Pancreas (tissue), 10 donors: ENCODE results near the gene UBASH3A. TPM values are rescaled to one million over a fixed set of nuclear protein-coding genes. Genes with fewer than 3 reads are reported as not detected.

Source experiments
- ATAC-seq, 4 donors: fragments of 200-7000 bp; cut with Tn5 transposase; one replicate each; pipeline versions ENCODE4 v1.8.0 to v1.9.1; 2020; ENCODE audit warnings: mild to moderate bottlenecking in 4 of 4, moderate library complexity in 4 of 4
- DNase-seq, 6 donors: peaks; one replicate each; pipeline ENCODE4 v3.0.0-alpha.2; 2020
- FAIRE-seq: peaks from 2 replicates; lab custom pipeline; 2012; peaks lifted over from hg19 to GRCh38; lab: Jason Lieb, UNC
- H3K27ac ChIP-seq, 4 donors: fragments of 200-600 bp; sonication (generic); 1 replicate in 3 of 4; 2 replicates in 1 of 4; pipeline versions ENCODE4 v1.5.0 to v1.8.0; 2020
- H3K27me3 ChIP-seq, 4 donors: fragments of 200-600 bp; one replicate each; pipeline ENCODE4 v1.8.0; 2021
- H3K36me3 ChIP-seq, 3 donors: fragments of 200-600 bp; sonication (generic) in 1 of 3; one replicate each; pipeline versions ENCODE4 v1.5.0 to v1.8.0; 2020 to 2021
- H3K4me1 ChIP-seq, 3 donors: fragments of 200-600 bp; one replicate each; pipeline ENCODE4 v1.8.0; 2021
- H3K4me3 ChIP-seq, 4 donors: fragments of 200-600 bp; sonication (generic) in 2 of 4; one replicate each; pipeline versions ENCODE4 v1.5.0 to v1.8.0; 2020 to 2021
- H3K9me3 ChIP-seq, 4 donors: fragments of 200-600 bp; one replicate each; pipeline ENCODE4 v1.8.0; 2021
- WGBS, 2 donors: extraction: QIAGEN DNeasy Blood & Tissue Kit; methylation state at CpG; one replicate each; pipeline ENCODE4 v1.1.7; 2013; 5-methylcytosine and 5-hydroxymethylcytosine counted together
- intact Hi-C, 3 donors: fragments of 100-400 bp; cut with DNase I; formaldehyde crosslinking; loops; one replicate each; pipeline versions ENCODE4 v1.11.1 to v1.14.2; 2022
- polyA plus RNA-seq, 2 donors: library from polyadenylated mRNA; stranded (reverse); fragments of 200-250 nt; gene quantifications; one replicate each; pipeline ENCODE4 v1.2.3, GENCODE V29; 2013
- total RNA-seq, 6 donors: library from RNA; stranded (reverse); fragmentation: NEBNext Ultra II Directional in 4 of 6; extraction: Animal tissue kit (Norgen Biotek cat#: 25700) in 4 of 6; gene quantifications; one replicate each; pipeline versions ENCODE4 v1.2.1 to v1.2.4, GENCODE V29; 2021 to 2023
- TF ChIP-seq, protein P1 (sequence below), 4 donors: fragments of 200-600 bp; sonication (generic) in 3 of 4; IDR thresholded peaks; one replicate each; pipeline versions ENCODE4 v1.5.0 to v1.8.0; 2021; ENCODE audit warnings: antibody characterized with exemption in 4 of 4
- donor health status: healthy with polysubstance abuse.
- donor health status: DM: no; HTN: no; CAD: no; lungs with moderate emphysema.
- donor health status: DM: no; HTN: no; CAD: no.
- donor health status: control.
- donor health status: control.
- donor health status: Bipolar disorder and iron deficiency.
- donor health status: DM: yes; HTN: yes; CAD: no.
- donor health status: DM: no; HTN: no; CAD: no.
- donor health status: DM: no; HTN: no; CAD: no.
- donor health status: DM: yes; HTN: yes; CAD: no.

The UBASH3A gene
- total and polyA plus RNA-seq, 8 donors: 0.15 to 0.40 (median 0.32) TPM; not detected in 1

DNA sequence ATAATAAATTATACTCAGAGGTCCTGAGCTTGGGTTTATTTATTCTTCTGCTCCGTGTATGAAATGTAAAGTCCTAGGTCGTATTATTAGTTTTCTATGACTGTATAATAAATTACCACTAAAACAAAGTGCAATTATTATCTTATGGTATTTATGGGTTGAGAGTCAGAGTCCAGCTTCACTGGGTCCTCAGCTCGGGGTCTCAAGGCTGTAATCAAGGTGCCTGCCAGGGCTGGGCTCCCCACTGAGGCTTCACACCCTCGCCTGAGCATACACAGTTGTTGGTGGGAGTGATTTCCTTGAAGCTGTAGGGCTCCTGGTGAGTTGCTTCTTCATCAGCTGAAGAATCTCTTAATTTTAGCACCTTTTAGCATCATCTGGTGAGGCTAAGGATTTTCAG, 15.2 kb downstream of the UBASH3A start:
- DNase-seq (no peak), FAIRE-seq (no peak), ATAC-seq (no peak)
- H3K9me3 ChIP-seq: no peaks in the 10 kb centered on the region
- no peaks in the 10 kb centered on the region for H3K36me3 ChIP-seq
- intact Hi-C loops: no loop called here
- no peaks in the 10 kb centered on the region for H3K4me1 ChIP-seq
- WGBS, 2 donors: 51 to 60% methylated on average over 4 of the region's 4 CpGs
- no peaks in the 10 kb centered on the region for H3K27me3 ChIP-seq
- H3K27ac ChIP-seq: no peak overlapping the region
- H3K4me3 ChIP-seq: no peak overlapping the region
- TF ChIP-seq, protein P1, sequence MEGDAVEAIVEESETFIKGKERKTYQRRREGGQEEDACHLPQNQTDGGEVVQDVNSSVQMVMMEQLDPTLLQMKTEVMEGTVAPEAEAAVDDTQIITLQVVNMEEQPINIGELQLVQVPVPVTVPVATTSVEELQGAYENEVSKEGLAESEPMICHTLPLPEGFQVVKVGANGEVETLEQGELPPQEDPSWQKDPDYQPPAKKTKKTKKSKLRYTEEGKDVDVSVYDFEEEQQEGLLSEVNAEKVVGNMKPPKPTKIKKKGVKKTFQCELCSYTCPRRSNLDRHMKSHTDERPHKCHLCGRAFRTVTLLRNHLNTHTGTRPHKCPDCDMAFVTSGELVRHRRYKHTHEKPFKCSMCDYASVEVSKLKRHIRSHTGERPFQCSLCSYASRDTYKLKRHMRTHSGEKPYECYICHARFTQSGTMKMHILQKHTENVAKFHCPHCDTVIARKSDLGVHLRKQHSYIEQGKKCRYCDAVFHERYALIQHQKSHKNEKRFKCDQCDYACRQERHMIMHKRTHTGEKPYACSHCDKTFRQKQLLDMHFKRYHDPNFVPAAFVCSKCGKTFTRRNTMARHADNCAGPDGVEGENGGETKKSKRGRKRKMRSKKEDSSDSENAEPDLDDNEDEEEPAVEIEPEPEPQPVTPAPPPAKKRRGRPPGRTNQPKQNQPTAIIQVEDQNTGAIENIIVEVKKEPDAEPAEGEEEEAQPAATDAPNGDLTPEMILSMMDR (IDR thresholded peaks at IDR 0.05): no peak

DNA sequence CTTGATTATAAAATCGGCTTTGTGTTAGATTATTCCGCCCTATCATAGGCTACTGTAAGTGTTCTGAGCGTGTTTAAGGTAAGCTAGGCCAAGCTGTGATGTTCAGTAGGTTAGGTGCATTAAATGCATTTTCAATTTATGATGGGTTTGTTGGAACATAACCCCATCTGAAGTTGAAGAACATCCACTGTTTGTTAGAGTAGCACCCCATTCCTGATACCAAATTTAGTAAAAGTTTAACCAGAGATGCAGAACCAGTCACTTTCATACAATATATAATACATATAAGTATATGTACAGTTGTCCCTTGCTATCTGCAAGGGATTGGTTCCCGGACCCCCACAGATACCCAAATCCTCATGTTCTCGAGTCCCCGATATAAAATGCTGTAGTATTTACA, 16.1 kb downstream of the UBASH3A start:
- no peaks in the 10 kb centered on the region for H3K4me1 ChIP-seq
- intact Hi-C loops: no loop called here
- no peaks in the 10 kb centered on the region for H3K27me3 ChIP-seq
- no peak overlapping the region for H3K27ac ChIP-seq
- no peak overlapping the region for H3K4me3 ChIP-seq
- H3K9me3 ChIP-seq: no peaks in the 10 kb centered on the region
- TF ChIP-seq, protein P1 (IDR thresholded peaks at IDR 0.05): no peak
- no peaks in the 10 kb centered on the region for H3K36me3 ChIP-seq
- DNase-seq (no peak), FAIRE-seq (no peak), ATAC-seq (no peak)
- WGBS, 2 donors: 83 to 91% methylated on average over 6 of the region's 6 CpGs

DNA sequence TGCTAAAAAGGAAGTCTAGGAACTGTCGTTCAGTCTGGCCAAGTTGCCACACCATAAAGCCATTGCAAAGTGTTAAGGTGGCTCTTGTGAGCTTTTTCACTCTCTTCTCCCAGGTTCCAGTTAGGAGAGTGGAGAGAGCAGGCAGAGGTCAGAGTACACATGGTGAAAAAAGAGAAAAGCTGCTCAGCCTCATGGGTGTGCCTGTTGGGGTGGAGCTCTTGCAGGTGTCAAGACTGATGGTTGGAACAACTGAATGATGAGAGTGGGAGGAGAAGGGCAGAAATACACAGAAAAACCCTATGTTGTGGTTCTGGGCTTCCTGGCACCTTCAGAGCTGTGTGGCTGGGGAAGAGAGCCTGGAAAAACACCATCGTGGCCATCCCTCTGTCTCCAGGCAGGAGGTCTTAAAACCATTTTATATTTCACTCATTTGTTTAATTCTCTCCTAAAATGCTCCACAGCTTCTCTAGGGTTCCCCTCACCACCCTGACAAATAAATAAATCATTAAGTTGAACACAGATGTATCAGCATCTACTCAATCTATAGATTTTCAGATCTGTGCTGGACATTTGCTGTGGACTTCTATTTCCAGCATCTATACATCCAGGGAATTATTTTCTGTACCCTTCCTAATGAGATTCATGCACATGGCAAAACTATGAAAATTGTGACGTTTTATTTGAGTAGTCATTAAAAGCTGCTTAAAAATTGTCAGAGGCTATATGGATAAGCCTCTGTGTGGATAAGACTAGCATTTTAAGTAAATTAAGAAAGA, 17.5 kb downstream of the UBASH3A start:
- Histone ChIP-seq H3K36me3 (no peaks in the 10 kb centered on the region), H3K9me3 (no peaks in the 10 kb centered on the region), H3K4me1 (no peaks in the 10 kb centered on the region), H3K27ac (no peak overlapping the region), H3K4me3 (no peak overlapping the region), H3K27me3 (no peaks in the 10 kb centered on the region)
- ATAC-seq (no peak), DNase-seq (no peak), FAIRE-seq (no peak)
- intact Hi-C loops: no loop called here
- TF ChIP-seq, protein P1 (IDR thresholded peaks at IDR 0.05): no peak
- 59 to 82% methylated on average over 3 of the region's 3 CpGs for WGBS, 2 donors

DNA sequence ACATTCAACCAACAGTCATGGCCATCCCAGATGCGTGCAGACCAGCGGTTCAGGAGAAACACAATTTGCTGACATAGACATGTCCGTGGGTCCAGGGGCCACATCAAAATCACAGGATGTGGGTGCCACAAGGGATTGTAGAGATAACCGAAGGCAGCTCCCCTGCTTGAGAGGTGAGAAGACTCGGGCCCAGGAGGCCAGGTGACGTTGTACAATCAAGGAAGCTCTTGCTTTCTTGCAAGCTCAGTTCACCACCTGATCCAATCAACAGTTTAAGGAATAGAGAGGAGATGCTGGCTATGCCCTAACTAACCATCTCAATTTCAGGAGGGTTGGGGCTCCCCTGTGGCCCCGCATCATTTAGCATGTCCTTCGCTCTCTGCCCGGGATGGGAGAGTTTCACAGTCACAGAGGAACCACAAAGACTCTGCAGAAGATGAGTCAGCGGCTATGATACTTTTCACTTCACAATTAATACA, 19.5 kb downstream of the UBASH3A start:
- H3K27ac ChIP-seq: no peak overlapping the region
- DNase-seq (no peak), FAIRE-seq (no peak), ATAC-seq (no peak)
- TF ChIP-seq, protein P1 (IDR thresholded peaks at IDR 0.05): no peak
- no peak overlapping the region for H3K4me3 ChIP-seq
- no peaks in the 10 kb centered on the region for H3K4me1 ChIP-seq
- intact Hi-C loops: no loop called here
- H3K9me3 ChIP-seq: no peaks in the 10 kb centered on the region
- H3K36me3 ChIP-seq: no peaks in the 10 kb centered on the region
- no peaks in the 10 kb centered on the region for H3K27me3 ChIP-seq
- WGBS, 2 donors: 71 to 80% methylated on average over 10 of the region's 10 CpGs

DNA sequence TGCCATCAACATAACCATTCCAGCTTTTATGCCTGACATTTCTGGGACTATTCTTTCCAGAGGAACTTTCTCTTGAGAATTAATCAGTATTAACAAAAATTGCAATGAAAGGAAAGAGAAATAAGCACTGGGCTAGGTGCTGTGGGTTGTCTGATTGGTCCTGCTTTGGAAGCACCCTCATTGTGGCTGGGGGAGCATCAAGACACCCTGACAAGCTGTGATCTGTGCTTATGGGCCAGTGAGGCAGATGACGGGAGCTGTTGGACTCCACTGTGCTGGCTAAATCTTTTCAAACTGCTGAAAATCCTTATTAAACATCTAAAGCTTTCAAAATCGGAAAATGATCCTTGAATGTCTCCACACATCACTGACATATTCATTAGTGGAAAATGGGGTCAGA, 20.0 kb downstream of the UBASH3A start:
- H3K27me3 ChIP-seq: no peaks in the 10 kb centered on the region
- intact Hi-C loops: no loop called here
- no peak overlapping the region for H3K4me3 ChIP-seq
- DNase-seq: no peak
- no peaks in the 10 kb centered on the region for H3K36me3 ChIP-seq
- H3K27ac ChIP-seq: no peak overlapping the region
- ATAC-seq: no peak
- TF ChIP-seq, protein P1 (IDR thresholded peaks at IDR 0.05): no peak
- H3K4me1 ChIP-seq: no peaks in the 10 kb centered on the region
- FAIRE-seq: no peak
- WGBS, 2 donors: 71 to 82% methylated on average over 2 of the region's 2 CpGs
- H3K9me3 ChIP-seq: no peaks in the 10 kb centered on the region
